GM21360 (cell line): ENCODE results near the gene FAF1.
"Not testable (repeated sequence)": the region's sequence is repeated elsewhere in the genome, so short reads cannot be mapped to it uniquely, and the experiment has no call there.

Source experiments
- ATAC-seq: cut with Tn5 transposase; IDR thresholded peaks from one replicate; pipeline ENCODE4 v1.9.1; 2021; ENCODE audit warnings: mild to moderate bottlenecking, moderate library complexity; ENCODE audit not compliant: unreplicated experiment

The FAF1 gene

DNA sequence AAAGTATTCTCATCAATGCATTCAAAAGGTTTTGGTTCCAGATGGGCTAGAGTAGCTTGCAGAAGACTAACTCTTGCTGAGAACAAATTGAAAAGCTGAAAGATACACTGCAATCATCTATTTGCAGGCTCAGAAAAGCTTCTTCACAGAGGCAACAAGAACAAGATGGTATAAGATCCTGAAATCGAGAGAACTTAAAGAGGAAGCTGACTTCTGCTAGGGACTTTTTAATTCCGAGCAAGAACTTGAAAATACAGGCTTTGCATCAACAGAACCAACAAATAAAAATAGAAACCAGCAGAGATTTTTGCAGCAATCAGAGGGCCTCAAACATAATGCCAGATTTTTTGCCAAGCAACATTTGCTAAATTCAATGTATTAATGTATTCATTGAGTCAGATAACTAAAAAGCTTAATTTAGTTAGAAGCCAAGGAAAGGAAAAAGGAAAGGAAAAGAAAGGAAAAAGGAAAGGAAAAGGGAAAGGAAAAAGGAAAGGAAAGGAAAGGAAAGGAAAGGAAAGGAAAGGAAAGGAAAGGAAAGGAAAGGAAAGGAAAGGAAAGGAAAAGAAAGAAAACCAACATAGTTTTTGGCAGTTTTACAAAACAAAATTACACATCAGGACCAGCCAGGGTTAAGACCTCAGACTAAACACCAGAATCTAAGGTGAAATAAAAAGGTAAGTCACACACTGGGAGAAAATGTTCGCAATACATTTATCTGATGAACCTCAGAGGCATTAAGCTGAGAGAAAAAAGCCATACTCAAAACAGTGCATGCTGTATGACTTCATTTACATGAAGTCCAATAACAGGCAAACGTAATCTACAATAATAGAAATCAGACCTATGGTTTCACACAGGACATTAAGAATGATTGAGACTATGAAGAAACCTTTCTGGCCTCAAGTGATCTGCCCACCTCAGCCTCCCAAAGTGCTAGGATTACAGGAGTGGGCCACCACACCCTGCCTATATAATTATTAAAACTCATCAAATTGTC is 42.6 kb downstream of the FAF1 start:
- ATAC-seq: peak; percentile 85

DNA sequence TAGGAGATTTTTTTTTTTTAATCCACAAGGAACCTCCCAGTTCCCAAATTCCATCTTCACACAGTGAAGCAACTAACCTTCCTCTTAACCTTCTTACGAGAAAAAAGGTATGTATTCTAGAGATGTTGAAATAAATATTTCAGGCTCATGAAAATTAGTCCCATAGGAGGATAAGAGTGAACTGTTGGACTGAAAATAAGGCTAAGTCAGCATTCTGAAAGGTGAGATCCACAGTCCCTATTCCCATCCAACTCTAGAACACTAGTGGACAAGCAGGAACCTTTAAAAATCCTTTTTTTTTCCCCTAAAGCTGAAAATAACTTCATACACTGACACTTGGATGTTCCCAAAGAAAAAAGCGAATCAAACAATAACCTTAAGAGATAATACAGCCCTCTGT is 44.4 kb downstream of the FAF1 start:
- no peak for ATAC-seq

DNA sequence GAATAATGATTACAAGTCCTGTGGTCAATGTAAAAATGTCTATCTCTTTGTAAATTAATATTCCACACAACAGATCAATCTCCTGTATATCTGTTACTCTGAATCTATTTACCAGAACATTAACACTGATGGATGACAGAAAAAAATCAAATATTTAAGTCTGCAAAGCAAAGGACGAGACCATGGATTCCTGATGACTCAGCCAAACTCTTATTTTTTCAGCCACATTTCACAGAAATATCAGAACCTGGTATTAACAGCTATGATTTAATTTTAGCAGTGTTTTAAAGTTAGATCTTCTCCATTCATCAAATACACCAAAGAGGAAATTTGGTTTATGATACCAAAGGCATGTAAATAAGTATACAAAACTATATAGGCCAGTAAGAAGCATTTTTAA is 46.1 kb downstream of the FAF1 start:
- no peak for ATAC-seq

DNA sequence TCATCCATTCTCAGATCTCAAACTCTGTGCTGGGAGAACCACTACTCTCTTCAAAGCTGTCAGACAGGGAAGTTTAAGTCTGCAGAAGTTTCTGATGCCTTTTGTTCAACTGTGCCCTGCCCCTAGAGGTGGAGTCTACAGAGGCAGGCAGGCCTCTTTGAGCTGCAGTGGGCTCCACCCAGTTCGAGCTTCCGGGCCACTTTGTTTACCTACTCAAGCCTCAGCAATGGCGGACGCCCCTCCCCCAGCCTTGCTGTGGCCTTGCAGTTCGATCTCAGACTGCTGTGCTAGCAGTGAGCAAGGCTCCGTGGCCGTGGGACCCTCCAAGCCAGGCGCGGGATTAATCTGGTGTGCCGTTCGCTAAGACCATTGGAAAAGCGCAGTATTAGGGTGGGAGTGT is 49.7 kb downstream of the FAF1 start:
- ATAC-seq: not testable (repeated sequence)

DNA sequence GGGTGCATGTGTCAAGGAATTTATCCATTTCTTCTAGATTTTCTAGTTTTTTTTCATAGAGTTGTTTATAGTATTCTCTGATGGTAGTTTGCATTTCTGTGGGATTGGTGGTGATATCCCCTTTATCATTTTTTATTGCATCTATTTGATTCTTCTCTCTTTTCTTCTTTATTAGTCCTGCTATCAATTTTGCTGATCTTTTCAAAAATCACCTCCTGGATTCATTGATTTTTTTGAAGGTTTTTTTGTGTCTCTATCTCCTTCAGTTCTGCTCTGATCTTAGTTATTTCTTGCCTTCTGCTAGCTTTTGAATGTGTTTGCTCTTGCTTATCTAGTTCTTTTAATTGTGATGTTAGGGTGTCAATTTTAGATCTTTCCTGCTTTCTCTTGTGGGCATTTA is 52.5 kb downstream of the FAF1 start:
- ATAC-seq: not testable (repeated sequence)

DNA sequence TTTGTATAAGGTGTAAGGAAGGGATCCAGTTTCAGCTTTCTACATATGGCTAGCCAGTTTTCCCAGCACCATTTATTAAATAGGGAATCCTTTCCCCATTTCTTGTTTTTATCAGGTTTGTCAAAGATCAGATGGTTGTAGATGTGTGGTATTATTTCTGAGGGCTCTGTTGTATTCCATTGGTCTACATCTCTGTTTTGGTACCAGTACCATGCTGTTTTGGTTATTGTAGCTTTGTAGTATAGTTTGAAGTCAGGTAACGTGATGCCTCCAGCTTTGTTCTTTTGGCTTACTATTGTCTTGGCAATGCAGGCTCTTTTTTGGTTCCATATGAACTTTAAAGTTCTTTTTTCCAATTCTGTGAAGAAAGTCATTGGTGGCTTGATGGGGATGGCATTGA is 54.0 kb downstream of the FAF1 start:
- not testable (repeated sequence) for ATAC-seq

DNA sequence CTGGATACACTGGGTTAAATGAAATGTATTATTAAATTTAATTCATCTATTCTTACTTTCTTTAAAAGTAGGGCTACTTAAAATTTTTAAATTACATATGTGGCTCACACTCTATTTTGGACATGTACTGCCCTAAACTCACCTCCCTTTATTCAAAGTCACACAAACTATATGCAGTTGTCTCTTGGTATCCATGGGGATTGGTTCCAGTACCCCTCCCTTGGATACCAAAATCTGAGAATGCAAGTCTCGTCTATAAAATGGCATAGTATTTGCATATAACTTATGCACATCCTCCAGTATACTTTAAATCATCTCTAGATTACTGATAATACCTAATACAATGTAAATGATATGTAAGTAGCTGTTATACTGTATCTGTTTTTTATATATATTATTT is 57.6 kb downstream of the FAF1 start:
- no peak for ATAC-seq

DNA sequence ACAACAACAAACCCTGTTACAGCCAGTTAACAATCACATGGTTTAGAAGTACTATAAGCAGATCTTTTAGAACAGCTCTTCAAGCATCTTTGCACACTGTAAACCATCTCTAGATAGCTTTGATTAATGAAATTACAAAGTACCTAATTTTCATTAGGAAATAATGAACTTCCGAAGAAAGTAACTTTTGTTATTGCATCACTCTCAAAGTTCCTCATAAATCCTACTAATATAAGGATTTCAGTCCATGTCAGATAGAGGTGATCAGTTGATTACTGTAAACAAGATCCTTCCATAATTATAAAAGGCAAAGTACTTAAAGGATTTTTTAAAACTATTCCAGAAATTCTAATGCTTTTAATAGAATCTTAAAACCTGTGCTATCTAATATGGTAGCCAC is 58.2 kb downstream of the FAF1 start:
- ATAC-seq: no peak

DNA sequence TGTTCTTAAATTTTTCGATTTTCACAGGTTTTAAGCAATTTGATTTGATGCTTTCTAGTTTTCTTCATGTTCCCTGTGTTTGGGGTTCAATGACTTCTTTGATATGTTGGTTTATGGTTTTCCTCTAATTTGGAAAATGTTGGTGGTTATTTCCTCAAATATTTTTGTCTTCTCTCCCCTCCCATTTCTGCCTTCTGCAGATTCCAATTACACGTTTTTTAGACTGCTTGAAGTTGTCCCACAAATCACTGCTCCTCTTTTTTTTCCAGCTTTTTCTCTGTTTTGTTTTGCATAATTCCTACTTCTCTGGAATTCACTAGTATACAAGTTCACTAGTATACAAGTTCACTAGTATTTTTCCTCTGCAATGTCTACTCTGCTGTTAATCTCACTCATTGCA is 61.3 kb downstream of the FAF1 start:
- ATAC-seq: no peak

DNA sequence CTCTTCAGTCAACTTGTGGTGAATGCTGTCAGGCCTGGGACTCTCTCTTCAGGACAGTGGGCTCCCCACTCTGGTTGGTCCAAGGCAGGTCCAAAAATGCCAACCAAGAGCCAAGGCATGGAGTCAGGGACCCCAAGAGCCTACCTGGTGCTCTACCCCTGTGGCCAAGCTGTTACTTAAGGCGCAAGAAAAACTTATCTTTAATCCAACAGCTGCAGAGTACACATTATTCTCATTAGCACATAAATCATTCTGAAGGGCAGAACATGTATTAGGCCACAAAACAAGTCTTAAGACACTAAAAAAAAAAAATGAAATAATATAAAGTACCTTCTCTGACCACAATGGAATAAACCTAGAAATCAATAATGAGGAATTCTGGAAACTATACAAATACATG is 65.7 kb downstream of the FAF1 start:
- no peak for ATAC-seq

DNA sequence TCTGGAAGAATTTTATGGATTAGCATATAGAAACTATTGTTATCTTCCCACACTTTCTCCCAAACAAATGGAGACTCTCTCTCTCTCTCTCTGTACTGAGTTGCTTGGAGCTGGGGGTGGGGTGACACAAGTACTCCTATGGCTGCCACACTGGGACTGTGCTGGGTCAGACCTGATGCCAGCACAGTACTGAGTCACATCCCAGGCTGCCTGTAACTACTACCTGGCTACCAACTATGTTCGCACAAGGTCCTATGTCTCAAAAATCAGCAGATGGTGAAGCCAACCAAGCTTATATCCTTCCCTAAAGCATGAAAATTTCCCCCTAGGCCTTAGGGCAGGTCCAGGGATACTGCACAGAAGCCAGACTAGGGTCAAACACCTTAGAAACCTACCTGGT is 66.6 kb downstream of the FAF1 start:
- ATAC-seq: no peak

DNA sequence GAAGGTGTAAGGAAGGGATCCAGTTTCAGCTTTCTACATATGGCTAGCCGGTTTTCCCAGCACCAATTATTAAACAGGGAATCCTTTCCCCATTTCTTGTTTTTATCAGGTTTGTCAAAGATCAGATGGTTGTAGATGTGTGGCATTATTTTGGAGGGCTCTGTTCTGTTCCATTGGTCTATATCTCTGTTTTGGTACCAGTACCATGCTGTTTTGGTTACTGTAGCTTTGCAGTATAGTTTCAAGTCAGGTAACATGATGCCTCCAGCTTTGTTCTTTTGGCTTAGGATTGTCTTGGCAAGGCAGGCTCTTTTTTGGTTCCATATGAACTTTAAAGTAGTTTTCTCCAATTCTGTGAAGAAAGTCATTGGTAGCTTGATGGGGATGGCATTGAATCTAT is 72.5 kb downstream of the FAF1 start:
- ATAC-seq: not testable (repeated sequence)

DNA sequence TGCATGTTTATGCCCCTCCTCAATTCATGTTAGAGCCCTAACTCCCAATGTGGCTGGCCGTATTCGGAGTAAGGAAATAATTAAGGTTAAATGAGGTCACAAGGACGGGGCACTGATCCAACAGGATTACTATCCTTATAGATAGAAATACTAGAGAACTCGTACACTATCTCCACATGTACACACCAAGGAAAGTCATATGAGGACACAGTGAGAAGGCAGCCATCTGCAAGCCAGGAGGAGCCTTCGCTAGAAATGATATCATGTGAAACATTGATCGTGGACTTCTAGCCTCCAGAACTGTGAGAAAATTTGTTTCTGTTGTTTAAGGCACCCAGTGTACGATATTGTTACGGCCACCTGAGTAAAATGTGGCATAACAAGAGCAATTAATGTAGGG is 79.7 kb downstream of the FAF1 start:
- ATAC-seq: no peak

DNA sequence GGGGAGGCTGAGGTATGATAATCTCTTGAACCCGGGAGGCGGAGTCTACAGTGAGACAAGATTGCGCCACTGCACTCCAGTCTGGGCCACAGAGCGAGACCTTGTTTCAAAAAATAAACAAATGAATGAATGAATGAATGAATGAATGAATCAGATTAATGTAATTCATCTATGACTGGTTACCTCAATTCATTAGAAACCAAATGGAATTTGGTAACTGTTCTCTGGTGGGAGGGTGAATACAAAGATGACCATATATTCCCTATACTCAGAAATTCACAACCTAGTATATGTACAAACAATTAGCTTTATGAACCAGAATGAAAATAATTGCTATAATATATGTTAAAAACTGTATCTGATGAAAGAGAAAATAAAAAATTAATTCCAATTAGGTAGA is 80.9 kb downstream of the FAF1 start:
- no peak for ATAC-seq

DNA sequence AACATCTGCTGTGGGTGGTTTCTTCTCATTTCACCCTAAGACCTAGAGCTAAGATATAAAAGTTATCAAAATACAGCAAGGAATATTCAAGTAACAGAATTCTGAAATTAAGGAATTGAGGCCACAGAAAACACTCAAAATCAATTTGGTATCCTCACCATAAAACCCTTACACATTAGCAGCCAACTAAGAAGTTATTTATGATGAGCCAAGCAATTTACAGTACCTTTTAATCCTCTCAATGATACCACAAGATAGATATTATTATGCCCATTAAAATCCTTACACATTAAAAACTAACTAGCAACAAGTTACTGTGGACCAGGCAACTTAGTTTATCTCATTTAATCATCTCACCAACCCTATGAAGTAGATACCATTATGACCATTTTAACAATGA is 81.6 kb downstream of the FAF1 start:
- ATAC-seq: no peak

DNA sequence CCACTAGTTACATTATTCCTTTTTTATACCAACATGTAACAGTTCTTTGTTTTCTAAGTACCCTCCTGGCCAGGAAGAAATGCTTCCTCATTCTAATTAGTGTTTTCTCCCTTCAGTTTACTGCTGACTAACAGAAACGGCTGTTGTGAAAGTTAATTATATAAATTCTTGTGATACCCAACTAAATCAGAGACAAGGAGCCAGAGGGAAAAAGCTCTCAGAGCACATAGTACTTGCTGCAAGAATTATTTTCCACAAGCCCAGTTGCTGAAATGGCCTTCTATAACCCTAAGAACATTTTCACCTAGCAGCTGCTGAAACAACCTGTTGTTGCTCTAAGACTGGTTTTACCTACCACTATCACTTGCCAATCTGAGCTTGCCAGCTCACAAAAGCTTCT is 82.4 kb downstream of the FAF1 start:
- no peak for ATAC-seq

DNA sequence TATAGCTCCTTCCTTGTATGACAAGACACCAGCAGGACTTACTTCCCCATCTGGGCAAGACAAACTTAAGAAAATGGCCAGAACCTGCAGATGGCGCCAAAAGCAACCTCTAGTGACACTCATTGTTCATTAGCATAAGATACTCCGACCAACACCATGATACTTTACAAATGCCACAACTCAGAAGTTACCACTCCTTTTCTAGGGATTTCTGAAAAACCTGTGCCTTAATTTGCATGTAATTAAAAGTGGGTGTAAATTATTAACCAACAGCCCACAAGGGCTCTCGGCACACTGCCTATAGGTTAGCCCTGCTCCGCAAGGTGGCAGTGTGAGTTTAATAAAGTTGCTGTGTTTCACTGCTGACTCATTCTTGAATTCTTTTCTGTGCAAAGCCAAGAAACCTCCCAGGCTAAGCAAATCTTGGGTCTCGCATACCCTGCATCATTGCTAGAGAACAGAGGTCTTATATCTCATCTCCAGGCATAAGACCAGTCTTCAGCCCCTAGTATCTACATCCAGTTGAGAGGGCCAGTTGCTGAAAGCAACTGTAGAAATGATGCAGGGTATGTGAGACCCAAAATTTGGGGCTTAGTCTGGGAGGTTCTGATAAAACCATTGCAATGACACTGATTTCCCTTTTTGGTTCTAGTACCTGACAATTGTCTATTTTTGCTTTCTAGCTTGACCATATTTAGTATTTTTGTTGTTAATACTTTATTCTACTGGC is 86.4 kb downstream of the FAF1 start:
- ATAC-seq: peak; percentile 93

DNA sequence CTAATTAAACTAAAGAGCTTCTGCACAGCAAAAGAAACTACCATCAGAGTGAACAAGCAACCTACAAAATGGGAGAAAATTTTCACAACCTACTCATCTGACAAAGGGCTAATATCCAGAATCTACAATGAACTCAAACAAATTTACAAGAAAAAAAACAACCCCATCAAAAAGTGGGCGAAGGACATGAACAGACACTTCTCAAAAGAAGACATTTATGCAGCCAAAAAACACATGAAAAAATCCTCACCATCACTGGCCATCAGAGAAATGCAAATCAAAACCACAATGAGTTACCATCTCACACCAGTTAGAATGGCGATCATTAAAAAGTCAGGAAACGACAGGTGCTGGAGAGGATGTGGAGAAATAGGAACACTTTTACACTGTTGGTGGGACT is 95.2 kb downstream of the FAF1 start:
- ATAC-seq: not testable (repeated sequence)

DNA sequence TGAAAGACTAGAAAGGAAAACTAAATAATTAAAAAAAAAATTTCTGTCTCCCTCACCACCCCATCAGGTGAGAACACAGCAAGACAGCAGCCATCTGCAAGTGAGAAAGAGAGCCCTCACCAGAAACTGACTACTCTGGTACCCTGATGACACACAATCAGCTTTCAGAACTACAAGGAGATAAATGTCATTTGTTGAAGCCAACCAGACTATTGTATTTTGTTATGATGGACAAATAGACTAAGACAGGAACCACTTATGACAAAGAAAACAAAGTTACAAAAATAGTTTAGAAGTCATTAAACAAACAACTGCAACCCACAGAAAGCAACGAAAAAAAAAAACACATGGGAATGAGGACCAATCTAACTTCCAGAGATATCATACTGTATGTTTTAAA is 98.3 kb downstream of the FAF1 start:
- no peak for ATAC-seq

DNA sequence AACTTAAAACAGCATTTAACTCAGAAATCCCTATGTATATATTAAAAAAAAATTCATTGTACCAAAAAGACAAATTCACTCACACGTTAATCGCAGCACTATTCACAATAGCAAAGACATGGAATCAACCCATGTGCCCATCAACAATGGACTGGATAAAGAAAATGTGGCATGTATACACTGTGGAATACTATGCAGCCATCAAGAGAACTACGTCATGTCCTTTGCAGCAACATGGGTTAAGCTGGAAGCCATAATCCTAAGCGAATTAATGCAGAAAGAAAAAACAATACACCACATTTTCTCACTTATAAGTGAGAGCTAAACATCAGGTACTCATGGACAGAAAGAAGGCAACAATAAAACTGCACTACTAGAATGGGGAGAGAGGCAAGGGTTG is 99.4 kb downstream of the FAF1 start:
- ATAC-seq: no peak

DNA sequence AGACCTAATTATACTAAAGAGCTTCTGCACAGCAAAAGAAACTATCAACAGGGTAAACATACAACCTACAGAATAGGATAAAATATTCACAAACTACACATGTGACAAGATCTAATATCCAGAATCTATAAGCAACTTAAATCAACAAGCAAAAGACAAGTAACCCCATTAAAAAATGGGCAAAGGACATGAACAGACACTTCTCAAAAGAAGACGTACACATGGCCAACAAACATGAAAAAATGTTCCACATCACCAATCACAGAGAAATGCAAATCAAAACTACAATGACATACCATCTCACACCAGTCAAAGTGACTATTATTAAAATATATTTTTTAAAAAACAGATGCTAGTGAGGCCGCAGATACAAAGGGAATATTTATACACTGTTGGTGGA is 99.8 kb downstream of the FAF1 start:
- ATAC-seq: no peak

DNA sequence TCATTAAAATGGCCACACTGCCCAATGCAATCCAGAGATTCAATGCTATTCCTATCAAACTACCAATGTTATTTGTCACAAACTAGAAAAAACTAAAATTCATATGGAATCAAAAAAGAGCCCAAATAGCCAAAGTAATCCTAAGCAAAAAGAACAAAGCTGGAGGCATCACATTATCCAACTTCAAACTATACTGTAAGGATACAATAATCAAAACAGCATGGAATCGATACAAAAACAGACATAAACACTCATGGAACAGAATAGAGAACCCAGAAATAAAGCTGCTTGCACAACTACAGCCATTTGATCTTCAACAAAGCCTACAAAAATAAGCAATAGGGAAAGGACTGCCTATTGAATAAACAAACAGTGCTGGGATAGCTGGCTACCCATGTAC is 100.4 kb downstream of the FAF1 start:
- ATAC-seq: no peak
